ENCODE data around the gene SIL1. TPM values are rescaled to one million over a fixed set of nuclear protein-coding genes. Genes with fewer than 3 reads are reported as not detected.
"Not testable (repeated sequence)": the region's sequence is repeated elsewhere in the genome, so short reads cannot be mapped to it uniquely, and the experiment has no call there.

The SIL1 gene
- total RNA-seq, 2 experiments from 2014 or later: 26.3 to 27.2 TPM

- ChIA-PET POLR2A (no interaction called here), CTCF (no interaction called here)
Measured at GRCh38 chr5:139012176-139012575, 186.0 kb downstream of the SIL1 start.

GRCh38 chr5:139011156-139011555 is 187.0 kb downstream of the SIL1 start:
- POLR2A ChIA-PET: interaction anchor here (0.6 kb wide), 1 partner anchor 432 kb away, joined by 4 read pairs; no protein-coding TSS in a partner anchor
- CTCF ChIA-PET: not testable (repeated sequence)

- POLR2A ChIA-PET: no interaction called here
Measured at GRCh38 chr5:139004374-139005307, 193.5 kb downstream of the SIL1 start.

GRCh38 chr5:138999674-139000073 is 198.5 kb downstream of the SIL1 start:
- ChIA-PET POLR2A (interaction anchor here (0.7 kb wide), 1 partner anchor 41 kb away, joined by 3 read pairs; no protein-coding TSS in a partner anchor), CTCF (no interaction called here)

More at GRCh38 chr5:139004374-139005307, 193.5 kb downstream of the SIL1 start:
- CTCF ChIA-PET: no interaction called here

- POLR2A ChIA-PET: no interaction called here
- CTCF ChIA-PET: no interaction called here
Measured at GRCh38 chr5:138998521-138998920, 199.6 kb downstream of the SIL1 start.

GRCh38 chr5:138996120-138996519 is 202.0 kb downstream of the SIL1 start:
- POLR2A ChIA-PET: no interaction called here
- CTCF ChIA-PET: no interaction called here

- ChIA-PET CTCF (no interaction called here), POLR2A (no interaction called here)
Measured at GRCh38 chr5:138990986-138991590, 207.1 kb downstream of the SIL1 start.

GRCh38 chr5:138989720-138990119 is 208.4 kb downstream of the SIL1 start:
- POLR2A ChIA-PET: no interaction called here
- CTCF ChIA-PET: no interaction called here

- POLR2A ChIA-PET: no interaction called here
Measured at GRCh38 chr5:138986186-138986800, 211.9 kb downstream of the SIL1 start.

GRCh38 chr5:138985683-138986082 is 212.5 kb downstream of the SIL1 start:
- ChIA-PET POLR2A (no interaction called here), CTCF (no interaction called here)

More at GRCh38 chr5:138986186-138986800, 211.9 kb downstream of the SIL1 start:
- CTCF ChIA-PET: no interaction called here

GRCh38 chr5:138985256-138985655 is 212.9 kb downstream of the SIL1 start:
- ChIA-PET POLR2A (no interaction called here), CTCF (no interaction called here)

- ChIA-PET POLR2A (no interaction called here), CTCF (no interaction called here)
Measured at GRCh38 chr5:138983984-138984383, 214.2 kb downstream of the SIL1 start.

- POLR2A ChIA-PET: no interaction called here
- CTCF ChIA-PET: interaction anchor here (0.6 kb wide), 1 partner anchor 338 kb away, joined by 3 read pairs; no protein-coding TSS in a partner anchor
Measured at GRCh38 chr5:138981586-138981985, 216.6 kb downstream of the SIL1 start.

GRCh38 chr5:138981131-138981530 is 217.0 kb downstream of the SIL1 start:
- CTCF ChIA-PET: no interaction called here
- POLR2A ChIA-PET: no interaction called here

- ChIA-PET POLR2A (no interaction called here), CTCF (no interaction called here)
Measured at GRCh38 chr5:138980441-138980840, 217.7 kb downstream of the SIL1 start.

- POLR2A ChIA-PET: no interaction called here
- CTCF ChIA-PET: no interaction called here
Measured at GRCh38 chr5:138979684-138980280, 218.4 kb downstream of the SIL1 start.

GRCh38 chr5:138978581-138978980 is 219.6 kb downstream of the SIL1 start:
- ChIA-PET CTCF (no interaction called here), POLR2A (no interaction called here)

GRCh38 chr5:138978080-138978479 is 220.1 kb downstream of the SIL1 start:
- CTCF ChIA-PET: no interaction called here
- POLR2A ChIA-PET: interaction anchor here (0.6 kb wide), 1 partner anchor 360 kb away, joined by 8 read pairs; no protein-coding TSS in a partner anchor

GRCh38 chr5:138975098-138975847 is 222.9 kb downstream of the SIL1 start:
- ChIA-PET POLR2A (no interaction called here), CTCF (no interaction called here)

Measured in activated CD8-positive, alpha-beta memory T cell treated with anti-CD3 and anti-CD28 coated beads for 36 hours (primary cell).